ENCODE measurements around the gene CD74. TPM values are rescaled to one million over a fixed set of nuclear protein-coding genes. Genes with fewer than 3 reads are reported as not detected.

The CD74 gene
- total RNA-seq, 3 donors from 2014 or later, result 382 to 393 (median 392) TPM

DNA sequence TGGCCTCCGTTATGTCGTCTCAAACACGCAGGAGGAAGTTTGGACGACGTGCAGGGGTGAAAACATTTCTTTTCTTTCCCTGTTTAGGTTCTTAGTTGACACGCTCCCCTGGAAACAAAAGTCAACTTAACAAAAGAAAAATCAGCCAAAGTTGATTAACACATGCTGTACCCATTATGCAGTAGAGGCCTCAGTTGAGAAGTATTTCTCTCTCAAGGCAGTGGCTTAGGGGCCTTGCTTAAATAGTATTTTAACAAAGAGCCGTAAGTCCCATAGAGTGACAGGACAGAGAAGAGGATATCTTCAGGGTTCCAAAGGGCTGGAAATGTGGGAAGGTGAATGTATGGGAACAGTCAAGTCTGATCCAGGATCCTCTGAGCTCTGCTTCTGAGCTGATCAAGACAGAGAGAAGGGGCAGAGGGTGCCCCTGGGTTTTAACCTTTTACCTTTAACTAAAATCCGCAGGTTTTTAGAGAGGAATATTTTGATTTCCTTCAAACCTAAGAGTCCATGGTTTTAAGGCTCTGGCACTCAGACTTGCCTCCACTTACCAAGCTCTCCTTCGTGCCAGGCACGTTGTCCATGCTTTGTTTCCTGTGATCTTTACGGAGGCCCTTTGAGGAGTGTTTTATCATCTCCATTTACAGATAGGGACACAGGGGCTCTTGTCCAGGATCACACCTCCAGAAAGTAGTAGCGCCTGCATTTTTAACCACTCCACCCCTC is 629 bp upstream of the CD74 start:
- H3K4me3 ChIP-seq, result peak overlapping the region in 2 of 3 donors; percentile 60 to 77
- intact Hi-C loops (cut with DNase I; ENCODE audit: low total_unique reads), result no loop called here
- no peaks in the 10 kb centered on the region for H3K27me3 ChIP-seq
- no peaks in the 10 kb centered on the region for H3K9me3 ChIP-seq
- H3K4me1 ChIP-seq, result peaks cover 0 to 6% of the 10 kb centered on the region in 2 donors
- H3K36me3 ChIP-seq, result no peaks in the 10 kb centered on the region
- DNase-seq (ENCODE audit: low spot score in 2 of 2), result no peak
- TF ChIP-seq, protein P1, sequence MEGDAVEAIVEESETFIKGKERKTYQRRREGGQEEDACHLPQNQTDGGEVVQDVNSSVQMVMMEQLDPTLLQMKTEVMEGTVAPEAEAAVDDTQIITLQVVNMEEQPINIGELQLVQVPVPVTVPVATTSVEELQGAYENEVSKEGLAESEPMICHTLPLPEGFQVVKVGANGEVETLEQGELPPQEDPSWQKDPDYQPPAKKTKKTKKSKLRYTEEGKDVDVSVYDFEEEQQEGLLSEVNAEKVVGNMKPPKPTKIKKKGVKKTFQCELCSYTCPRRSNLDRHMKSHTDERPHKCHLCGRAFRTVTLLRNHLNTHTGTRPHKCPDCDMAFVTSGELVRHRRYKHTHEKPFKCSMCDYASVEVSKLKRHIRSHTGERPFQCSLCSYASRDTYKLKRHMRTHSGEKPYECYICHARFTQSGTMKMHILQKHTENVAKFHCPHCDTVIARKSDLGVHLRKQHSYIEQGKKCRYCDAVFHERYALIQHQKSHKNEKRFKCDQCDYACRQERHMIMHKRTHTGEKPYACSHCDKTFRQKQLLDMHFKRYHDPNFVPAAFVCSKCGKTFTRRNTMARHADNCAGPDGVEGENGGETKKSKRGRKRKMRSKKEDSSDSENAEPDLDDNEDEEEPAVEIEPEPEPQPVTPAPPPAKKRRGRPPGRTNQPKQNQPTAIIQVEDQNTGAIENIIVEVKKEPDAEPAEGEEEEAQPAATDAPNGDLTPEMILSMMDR (IDR thresholded peaks at IDR 0.05), result no peak
- TF ChIP-seq POLR2AphosphoS5 (IDR thresholded peaks at IDR 0.05) (no peak), POLR2A (IDR thresholded peaks at IDR 0.05) (no peak)
- H3K27ac ChIP-seq, result peak overlapping the region; percentile 85 to 88

DNA sequence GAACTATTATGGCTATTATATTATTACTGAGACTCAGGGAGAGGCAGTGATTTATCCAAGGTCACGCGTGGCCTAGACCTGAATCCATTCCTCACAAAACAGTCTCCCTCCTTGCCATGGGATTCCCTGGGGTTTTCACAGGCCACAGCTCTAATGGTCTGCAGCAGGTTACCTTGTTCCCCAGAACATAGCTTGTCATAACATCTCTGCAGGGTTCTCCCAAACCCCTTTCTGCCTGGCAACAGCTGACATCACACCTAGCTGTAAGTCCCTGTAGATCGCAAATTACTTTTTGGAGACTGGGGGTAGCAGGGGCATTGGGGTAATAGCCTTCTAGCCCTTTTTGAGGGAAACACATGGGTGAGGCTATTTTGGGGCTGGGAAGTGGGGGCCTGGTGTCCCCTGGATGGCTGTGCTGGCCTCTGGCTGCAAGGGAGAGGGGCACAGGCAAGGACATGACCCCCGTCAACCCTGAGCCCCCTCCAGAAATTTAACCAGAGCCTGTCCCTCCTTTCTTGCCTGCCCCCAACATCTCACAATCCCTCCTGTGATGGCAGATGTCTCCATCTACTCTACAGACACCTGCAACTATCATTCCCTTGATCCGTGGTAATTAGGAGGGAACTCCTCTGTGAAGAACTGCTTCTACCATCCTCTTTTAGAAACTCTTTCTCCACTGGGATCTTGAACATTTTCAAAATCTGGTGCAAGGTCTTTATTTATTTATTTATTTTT is 1.3 kb downstream of the CD74 start:
- Histone ChIP-seq H3K4me3 (peak overlapping the region; percentile 45 to 77 (median 60)), H3K9me3 (no peaks in the 10 kb centered on the region), H3K4me1 (peaks cover 0 to 6% of the 10 kb centered on the region in 2 donors), H3K27ac (peak overlapping the region; percentile 71 to 88), H3K36me3 (no peaks in the 10 kb centered on the region), H3K27me3 (no peaks in the 10 kb centered on the region)
- TF ChIP-seq POLR2AphosphoS5 (IDR thresholded peaks at IDR 0.05) (no peak), POLR2A (IDR thresholded peaks at IDR 0.05) (no peak)
- TF ChIP-seq, protein P1 (IDR thresholded peaks at IDR 0.05), result no peak
- intact Hi-C loops (cut with DNase I; ENCODE audit: low total_unique reads), result no loop called here
- DNase-seq (ENCODE audit: low spot score in 2 of 2), result no peak

DNA sequence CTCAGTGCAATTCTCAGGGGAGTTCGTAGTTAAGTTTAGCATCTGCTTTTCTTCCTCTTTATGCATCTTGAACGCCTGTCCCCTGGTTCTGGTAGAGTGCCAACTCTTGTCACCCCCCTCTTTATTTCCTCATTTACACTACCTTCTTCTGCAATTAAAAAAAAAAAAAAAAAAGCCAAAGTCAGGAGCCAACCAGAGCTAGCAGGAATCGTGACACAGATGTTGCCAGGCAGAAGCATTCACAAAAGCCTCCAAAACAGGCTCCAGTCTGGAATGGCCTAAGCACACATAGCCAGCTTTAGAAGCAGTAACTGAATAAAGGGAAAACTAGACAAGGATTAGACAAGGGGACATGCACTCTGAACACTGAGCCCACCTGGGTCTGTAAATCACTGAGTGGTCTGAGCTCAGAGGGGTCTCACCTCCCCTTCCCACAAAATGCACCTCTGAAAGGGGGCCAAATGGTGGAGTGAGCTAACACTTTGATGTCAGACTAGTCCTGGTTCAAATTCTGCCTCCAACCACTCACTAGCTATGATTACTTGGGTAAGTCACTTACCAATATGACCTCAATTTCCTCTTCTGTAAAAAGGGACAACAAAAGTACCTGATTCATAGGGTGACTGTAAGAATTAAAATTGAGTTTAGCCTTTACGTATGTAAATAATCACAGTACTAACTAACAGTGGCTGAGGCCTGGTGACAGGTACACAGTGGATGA is 2.0 kb downstream of the CD74 start:
- Histone ChIP-seq H3K27me3 (no peaks in the 10 kb centered on the region), H3K4me1 (peaks cover 0 to 6% of the 10 kb centered on the region in 2 donors), H3K36me3 (no peaks in the 10 kb centered on the region), H3K4me3 (peak overlapping the region; percentile 45 to 77 (median 60)), H3K27ac (peak overlapping the region; percentile 88 to 91), H3K9me3 (no peaks in the 10 kb centered on the region)
- peak in 1 of 2 donors; percentile 70 for DNase-seq (ENCODE audit: low spot score in 2 of 2)
- TF ChIP-seq, protein P1 (IDR thresholded peaks at IDR 0.05), result no peak
- TF ChIP-seq POLR2A (IDR thresholded peaks at IDR 0.05) (no peak), POLR2AphosphoS5 (IDR thresholded peaks at IDR 0.05) (no peak)
- intact Hi-C loops (cut with DNase I; ENCODE audit: low total_unique reads), result no loop called here

DNA sequence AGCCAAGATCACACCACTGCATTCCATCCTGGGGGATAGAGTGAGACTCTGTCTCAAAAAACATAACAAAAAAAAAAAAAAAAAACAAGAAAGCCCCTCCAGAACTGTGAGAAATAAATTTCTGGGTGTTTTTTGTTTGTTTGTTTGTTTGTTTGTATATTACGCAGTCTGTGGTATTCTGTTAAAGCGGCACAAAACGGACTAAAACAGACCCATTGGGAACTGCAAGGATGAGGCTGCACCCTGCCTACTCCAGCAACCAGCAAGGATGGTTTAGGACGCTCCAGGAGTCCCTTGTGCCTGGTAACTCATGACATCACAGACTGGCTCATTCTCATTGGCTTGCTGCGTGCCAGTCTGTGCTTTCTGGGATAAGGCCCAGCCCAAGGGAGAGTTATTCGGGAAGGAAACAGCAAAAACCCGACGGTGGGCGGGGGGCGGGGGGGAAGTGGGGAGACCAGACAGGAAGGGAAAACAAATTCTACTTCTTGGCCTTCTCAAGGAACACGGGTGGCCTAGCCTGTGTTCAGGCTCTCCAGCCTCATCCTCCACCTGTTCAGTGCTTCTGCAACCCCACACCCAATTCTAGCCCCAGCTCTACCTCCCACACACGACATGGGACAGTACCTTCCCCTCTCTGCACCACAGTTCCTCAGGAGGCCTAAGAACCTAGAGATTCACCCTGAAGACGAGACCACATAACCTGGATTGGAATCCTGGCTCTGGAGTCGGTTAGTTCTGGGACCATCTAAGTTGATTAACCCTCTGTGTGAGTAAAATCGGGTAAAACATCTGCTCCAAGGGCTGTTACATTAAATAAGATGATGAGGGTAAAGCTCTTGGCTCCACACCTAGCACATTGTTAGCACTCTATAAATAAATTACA is 2.8 kb downstream of the CD74 start:
- Histone ChIP-seq H3K9me3 (no peaks in the 10 kb centered on the region), H3K4me3 (peak overlapping the region; percentile 19 to 60 (median 59)), H3K27ac (peak overlapping the region; percentile 88 to 91), H3K27me3 (no peaks in the 10 kb centered on the region), H3K36me3 (no peaks in the 10 kb centered on the region), H3K4me1 (peaks cover 0 to 6% of the 10 kb centered on the region in 2 donors)
- peak; percentile 64 to 86 for DNase-seq (ENCODE audit: low spot score in 2 of 2)
- TF ChIP-seq, protein P1 (IDR thresholded peaks at IDR 0.05), result no peak
- TF ChIP-seq POLR2AphosphoS5 (IDR thresholded peaks at IDR 0.05), result no peak
- no peak for TF ChIP-seq POLR2A (IDR thresholded peaks at IDR 0.05)
- intact Hi-C loops (cut with DNase I; ENCODE audit: low total_unique reads), result no loop called here

Measured in breast epithelium (tissue), 4 donors.